DMS153 (cell line): ENCODE data around the gene PHF23.
A peak's percentile ranks its signal among the peaks of the same experiment; 100 is the strongest.

ENCODE experiments used
- DNase-seq: peaks from one replicate; lab custom pipeline; 2025; lab: John Stamatoyannopoulos, UW

PHF23 gene

DNA sequence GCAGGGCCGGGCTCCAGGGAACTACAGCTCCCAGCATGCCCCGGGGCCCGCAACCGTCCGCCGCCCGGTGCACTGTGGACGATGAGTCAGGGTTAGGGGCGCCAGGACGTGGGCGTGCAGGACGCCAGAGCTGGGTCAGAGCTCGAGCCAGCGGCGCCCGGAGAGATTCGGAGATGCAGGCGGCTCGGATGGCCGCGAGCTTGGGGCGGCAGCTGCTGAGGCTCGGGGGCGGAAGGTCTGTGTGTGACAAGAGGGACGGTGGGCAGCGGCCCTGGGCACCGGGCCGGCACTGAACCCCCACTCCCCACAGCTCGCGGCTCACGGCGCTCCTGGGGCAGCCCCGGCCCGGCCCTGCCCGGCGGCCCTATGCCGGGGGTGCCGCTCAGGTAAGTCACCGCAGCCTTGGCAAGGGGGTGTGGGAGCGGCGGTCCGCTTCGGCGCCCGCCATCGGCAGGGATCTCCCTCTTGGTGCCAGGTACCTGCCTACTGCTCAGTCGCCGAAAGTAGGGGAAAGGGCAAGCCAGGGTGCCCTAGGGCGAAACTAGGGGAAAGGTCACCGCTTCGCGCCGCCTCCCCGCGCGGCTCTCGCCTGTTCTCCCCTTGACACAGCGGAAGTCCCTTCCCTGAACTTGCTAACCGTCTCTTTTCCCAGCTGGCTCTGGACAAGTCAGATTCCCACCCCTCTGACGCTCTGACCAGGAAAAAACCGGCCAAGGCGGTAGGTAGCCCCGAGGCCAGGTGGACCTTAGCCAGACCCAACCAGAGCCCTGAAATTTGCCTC lies 19.3 kb downstream of the PHF23 start, which contains the start of the genes ACADVL and DLG4:
ACADVL (plus strand) TSS at position 127 of the 781 bp plus-strand sequence; CDS start at position 174, 47 bp downstream.
DLG4 (minus strand) TSS at position 25 of the 781 bp plus-strand sequence.
- peak; percentile 42 for DNase-seq

DNA sequence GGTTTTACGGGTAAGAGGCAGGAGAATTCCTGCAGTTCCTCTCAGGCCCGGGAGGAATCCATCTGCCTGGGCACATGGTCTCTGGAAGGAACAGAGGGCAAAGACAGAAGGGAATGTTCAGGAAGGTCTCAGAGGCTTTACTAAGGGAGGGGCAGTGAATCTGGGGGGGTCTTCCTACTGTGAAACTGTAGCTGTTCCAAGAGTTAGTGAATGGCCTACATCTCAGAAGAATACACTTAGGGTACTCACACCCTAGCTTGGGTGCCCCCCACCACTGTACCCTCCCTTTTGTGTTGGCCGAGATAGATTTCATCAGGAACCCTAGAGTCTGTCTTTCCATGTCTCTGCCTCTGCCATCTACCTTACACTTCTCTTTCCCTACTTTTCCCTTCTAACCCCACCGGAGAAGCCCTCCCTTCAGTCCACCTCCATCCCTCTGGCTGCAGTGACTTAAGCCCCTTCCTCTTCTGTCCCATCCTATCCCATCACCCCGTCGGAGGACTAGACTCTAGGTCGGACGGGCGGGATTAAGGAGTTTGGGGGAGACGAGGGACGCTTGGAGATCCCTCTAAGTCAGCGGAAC lies 19.9 kb downstream of the PHF23 start:
- no peak for DNase-seq

DNA sequence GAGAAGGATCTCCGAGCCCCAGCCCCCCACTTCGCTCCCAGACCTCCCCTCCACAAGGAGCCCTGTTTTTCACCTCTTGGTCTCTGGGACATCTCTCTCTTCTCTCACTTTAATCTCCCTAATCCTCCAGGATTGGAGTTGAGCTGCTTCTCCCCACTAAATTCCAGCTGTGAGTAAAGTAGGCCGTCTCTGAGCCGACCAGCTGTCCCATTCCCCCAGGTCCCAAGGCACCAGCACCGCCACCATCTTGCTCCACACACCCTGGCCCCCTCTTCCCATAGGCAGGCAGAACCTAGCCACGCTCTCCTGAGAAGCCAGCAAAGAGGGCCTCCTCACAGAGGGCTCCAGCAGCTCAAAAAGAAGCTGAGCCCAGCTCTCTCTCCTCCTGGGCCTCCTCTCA lies 20.5 kb downstream of the PHF23 start:
- DNase-seq: no peak

DNA sequence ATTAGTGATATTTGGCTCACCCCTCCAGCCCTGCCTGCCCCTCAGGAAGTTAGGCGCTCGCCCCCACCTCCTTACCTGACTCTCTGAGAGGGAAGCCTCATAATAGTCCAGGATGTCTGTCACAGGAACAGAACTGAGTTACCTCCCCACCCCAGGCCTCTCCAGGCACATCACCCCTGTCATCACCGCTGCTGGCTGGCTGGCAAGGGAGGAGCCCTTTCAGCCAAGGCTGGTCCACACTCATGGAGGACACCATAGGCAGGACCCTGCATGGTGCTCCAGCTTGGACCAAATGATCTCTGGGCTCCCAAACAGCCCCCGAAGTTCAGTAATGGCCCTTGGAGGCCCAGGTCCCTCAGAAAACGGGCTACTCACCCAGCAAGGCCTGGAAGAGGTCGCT lies 21.1 kb downstream of the PHF23 start:
- no peak for DNase-seq

DNA sequence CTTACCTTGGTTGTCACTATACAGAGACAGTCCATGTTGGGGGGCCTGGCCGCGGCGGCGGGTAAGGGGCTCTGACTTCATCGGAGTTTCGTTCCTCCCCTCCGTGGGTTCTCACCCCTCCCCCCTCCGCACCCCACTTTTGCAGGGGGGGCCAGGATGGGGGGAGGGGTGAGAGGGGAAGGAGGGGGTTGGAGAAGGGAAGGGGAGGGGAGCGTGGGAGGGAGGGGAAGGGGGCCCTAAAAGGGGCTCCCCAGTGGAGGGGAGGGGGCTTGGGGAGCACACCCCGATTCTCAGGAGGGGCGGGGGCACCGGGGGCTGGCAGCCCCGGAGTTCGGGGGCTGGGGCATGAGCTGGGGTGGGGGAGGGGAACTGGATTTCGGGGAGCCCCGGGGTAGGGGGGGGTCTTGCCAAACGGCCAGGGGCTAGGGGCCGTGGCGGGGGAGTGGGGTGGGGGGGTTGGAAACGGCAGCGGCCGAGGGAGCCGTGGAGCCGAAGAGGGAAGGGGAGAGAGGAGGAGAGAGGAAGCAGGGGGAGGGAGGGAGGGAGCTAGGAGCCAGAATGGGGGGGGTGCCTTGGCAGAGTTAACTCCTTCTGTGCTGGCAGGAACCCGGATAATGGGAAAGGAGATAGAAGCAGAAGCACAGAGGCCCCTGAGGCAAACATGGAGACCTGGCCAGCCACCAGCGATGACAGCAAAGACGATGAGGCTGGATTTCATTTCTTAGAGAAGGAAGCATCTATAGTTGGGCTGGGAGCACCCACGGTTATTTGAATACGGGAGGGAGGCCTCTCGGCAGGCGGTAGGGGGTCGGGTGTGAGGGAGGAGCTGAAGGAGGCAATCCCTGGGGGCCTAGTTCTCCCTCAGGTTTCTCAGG lies 21.9 kb downstream of the PHF23 start:
- no peak for DNase-seq

DNA sequence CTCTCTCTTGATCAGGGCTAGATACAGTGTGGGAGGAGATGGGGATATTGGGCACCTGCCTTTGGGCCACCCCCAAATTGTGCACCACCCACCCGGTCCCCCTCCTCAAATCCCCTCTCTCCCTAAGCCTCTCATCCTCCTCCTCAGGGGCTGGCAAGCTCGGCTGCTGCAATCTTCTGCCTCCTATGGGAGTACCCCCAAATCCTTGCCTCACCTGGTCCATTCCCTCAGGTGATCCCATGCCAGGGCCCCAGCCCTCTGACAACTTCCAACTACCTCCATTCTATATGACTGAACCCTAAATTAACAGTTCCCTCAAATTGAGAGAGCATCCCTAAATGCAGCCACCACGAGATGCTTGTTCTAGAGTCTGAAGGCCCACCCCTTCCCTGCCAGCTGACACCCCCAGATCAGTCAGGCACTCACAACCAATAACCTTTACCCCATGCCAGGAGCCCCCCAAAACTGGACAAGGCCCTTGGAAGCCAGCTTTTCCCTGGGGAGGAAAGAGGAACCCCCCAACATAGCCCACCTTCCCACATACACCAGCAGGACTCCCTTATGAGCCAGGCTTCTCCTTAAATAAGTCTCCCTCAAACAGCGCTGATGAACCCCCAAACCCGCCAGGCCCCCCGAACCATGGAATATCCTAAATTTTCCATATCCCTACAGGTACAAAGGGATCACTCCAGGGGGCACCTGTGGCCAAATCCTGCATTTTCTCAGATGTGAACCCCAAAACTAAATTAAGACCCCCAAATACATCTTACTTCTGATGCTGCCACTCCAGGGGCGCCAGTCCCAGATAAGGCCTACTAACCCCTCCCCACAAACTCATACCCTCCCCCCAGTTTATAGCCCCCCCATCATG lies 22.8 kb downstream of the PHF23 start:
- no peak for DNase-seq

DNA sequence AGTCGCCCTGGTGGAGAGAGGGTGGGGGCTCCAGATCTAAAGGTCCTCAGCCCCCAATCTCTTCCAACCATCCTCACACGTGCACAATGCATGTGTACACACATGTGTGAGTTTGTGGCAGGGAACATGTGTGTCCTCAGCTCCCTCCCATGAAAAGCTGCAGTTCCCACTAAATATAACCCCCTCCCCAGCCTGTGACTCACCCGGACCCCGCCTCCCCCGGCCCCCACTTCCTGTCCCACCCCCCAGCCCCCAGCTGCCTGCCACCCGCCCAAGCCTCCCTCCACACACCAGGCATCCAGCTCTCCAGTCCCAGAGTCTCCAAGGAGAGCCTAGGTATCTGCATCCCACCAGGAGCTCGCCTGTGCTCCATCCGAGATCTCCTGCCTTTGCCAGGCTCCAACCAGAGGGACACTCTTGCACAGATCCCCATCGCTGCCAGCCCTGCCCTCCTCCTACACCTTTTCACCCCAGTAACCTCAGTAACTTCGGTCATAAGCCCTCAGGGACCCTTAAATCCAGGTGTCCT lies 23.5 kb downstream of the PHF23 start:
- DNase-seq: no peak

DNA sequence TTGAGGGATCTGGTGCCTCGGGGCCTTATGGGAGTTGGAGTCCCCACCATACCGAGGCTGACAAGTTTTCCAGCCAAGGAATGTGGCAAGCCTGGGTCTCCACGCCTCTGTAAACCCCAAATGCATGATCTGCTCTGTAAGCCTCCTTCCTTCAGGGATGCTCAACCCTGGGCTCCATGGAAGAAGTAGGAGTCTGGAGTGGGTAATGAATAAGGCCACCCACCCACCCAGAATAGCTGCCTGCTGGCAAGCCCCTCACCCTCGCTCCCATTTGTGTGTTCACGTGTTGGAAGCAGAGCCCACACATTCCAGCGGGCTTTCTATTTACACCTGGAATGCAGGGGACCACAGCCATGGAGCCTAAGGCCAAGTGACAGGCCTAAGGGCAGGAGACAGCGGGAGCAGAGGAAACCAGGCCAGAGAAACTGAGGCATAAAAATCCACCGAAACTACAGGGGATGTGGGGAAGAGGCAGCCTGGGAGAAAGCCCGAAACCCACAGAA lies 24.1 kb downstream of the PHF23 start:
- no peak for DNase-seq

DNA sequence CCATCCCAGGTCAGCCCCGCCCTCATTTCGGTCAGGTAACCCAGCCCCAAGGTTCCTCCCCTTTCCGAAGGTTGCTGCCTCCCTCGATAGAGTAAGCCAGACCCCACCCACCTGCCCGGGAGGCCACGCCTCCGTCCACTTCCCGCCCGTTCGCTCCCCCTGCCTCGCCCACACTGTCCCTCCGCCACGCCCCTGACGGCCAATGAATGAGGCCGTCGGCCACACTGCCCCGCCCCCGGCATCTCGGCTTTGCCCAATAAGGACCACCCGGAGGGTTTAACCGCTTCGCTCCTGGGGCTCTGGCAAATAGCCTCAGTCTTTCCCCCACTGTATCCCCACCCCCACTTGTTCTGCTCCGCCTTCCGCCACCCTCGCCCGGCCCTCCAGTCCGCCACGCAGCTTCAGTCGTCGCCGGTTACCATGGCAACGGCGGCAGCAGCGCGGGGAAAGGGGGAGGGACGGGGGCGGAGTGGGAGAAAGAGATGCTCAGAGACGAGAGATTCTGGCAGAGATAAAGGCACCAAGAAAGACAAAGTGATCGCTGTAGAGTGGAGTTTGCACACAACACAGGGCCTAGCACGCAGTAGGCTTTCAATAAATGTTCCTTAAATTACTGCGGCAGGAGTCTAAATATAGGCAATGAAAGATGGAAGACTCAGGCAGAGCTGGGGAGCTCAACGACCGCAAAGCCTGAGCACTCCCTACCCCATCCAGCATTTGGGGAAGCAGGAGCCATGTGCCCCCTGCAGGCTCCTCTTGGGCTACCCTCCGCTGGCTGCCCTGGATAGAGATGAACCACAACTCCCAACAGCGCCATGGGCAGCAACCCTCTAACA lies 24.7 kb downstream of the PHF23 start:
- peak; percentile 91 for DNase-seq

DNA sequence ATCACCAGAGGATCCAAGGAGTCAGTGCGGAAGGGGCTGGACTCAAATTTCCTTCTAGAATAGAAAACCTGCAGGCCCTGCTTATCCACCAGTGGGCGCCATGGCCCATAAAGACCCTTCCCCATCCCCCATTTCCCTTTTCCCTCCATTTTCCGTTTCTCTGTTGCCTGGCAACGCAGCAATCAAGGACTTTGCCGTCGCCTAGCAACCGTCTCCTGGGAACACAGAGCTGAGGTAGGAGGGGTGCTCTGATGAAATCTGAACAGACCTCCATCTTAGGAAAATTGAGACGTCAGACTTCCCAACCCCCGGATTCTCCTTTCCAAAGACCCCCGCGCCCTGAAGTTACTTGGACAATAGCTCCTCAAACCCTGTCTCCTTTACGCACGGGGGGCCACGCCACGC lies 25.4 kb downstream of the PHF23 start:
- DNase-seq: peak; percentile 83

DNA sequence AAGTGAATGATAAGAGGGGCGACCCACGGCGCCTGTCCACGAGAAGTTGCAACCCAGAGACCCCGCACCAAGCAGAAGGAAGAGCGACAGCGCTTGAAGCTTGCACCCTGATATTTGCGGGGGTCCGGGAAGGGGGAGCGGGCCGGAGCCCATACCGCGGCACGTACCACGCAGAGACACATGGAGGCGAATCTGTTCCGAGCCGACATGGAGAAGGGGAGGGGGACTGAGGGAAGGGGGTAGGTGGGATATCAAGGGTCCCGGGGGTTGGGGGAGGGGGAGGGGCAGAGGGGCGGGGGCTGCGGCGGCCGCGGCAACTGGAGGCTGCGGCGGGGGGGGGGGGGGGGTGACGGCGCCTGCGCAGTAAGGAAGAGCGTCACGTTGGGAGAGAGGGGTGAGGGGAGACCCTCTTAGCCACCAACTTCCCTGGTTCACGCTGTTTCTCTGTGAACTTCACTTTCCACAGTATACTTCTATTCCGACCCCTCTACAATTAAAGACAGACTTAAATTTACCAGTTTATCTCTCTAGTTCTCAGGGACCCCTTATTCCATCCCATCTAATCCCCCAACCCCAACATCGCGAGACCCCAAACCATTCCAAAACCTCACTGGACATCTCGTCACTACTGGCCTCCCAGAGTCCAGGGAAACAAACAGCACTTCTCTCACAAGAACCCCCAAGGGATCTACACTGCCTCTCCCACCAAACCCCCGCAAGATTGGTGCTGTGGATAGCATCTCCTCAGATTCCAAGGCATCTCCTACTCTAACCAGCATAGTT lies 27.6 kb downstream of the PHF23 start:
- DNase-seq: no peak

DNA sequence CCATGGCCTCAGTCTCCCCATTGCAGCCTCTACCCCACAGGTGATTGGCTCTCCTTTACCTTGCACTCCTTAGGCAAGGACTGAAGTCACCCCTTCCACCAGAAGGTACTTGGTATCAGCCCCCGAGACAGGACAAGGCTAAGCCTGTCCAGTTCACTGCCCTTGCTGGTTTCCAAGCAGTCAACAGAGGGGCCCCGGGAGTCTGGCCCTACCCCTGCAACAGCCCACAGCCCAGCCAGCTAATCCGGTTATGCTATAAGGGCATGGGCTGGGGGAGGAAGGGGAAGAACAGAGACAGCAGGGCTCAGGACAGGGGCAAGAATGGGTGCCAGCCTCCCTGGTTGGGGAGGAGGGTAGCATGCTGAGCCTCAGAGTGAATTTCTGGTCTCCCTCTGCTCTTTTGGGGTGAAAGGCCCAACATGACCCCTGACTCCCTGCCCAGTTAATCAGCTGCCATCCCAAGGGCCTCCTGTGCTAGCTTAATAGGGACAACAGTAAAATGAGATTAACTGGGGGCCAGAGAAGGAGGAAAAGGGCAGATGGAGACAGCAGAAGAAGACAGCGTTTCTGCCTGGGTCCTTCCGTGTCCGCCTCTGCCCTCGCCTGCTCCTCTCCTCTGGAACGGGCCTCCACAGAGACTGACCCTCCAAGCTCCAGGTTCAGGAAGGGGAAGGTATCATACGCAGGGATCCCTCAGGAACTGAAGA lies 30.4 kb downstream of the PHF23 start:
- DNase-seq: no peak

DNA sequence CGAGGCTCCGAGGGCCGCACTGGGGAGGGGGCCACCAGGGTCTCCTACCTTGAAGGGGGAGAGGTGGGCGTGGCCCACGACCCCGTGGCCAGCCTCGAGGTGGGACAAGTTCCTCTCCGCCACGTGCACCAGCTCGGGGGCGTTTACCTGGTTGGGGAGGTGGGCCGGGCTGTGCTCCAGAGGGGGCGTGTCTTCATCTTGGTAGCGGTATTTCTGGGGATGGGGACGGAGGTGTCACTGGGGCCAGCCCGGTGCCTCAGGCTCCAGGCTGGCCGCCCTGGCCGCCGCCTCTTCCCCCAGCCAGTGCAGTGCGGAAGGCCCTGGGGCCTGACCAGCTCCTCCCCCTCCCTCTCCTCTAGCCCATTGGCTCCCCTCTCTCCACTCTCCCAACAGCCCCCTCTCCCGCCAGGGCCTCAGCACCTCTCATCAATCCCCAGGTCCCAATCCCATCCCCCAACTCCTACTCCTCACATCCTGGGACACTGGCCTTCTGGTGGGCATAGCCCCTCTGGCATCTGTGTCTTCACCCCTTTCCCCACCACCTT lies 31.2 kb downstream of the PHF23 start:
- DNase-seq: no peak

DNA sequence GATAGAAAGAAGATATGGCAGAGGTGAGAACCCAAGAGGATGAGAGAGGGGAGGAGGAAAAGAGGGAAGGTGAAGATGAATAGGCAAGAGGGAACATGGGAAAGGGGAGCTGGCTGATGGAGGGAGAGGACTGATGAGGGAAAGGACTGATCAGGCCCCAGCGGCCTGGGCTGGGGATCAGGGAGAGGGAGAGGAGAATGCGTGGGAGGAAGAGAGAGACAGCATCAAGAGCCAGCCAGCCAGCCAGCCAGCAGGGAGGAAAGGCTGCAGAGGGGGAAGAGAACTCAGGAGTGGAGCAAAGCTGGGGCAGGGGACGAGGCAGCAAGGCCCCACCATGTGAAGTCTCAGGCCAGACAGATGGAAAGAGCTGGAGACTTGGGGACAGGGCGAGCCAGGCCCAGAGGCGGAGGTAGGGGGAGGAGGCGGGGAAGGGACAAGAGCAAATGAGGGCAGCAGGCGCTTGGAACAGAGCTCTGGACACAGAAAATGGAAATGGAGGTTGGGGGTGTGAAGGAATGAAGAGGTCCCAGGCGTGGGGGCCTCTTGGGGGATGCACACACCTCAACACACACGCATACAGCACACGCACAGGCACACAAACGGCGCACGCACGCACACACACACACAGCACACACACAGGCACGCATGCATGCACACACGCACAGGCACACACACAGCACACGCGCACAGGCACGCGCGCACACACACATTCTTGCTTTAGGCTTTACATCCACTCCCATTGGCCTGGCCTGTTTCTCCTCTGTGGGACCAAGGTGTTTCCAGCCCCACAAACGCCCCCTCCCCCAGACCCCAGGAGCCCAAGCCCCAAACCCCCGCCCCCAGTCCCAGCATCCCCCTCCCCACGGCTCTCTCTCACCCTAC lies 31.9 kb downstream of the PHF23 start:
- DNase-seq: no peak

DNA sequence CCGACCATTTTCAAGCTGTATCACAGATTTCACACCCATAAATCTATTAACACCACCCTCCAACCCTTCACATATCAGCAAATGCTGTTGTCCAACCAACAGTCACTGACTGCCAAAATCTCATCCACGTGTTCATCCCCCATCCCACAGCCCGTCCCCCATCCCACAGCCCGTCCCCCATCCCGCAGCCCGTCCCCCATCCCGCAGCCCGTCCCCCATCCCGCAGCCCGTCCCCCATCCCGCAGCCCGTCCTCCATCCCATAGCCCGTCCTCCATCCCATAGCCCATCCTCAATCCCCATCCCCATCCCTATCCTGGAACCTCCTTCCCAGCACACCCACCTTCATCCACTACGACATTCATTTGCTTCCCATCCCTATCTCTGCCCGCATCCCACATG lies 33.7 kb downstream of the PHF23 start:
- DNase-seq: no peak

DNA sequence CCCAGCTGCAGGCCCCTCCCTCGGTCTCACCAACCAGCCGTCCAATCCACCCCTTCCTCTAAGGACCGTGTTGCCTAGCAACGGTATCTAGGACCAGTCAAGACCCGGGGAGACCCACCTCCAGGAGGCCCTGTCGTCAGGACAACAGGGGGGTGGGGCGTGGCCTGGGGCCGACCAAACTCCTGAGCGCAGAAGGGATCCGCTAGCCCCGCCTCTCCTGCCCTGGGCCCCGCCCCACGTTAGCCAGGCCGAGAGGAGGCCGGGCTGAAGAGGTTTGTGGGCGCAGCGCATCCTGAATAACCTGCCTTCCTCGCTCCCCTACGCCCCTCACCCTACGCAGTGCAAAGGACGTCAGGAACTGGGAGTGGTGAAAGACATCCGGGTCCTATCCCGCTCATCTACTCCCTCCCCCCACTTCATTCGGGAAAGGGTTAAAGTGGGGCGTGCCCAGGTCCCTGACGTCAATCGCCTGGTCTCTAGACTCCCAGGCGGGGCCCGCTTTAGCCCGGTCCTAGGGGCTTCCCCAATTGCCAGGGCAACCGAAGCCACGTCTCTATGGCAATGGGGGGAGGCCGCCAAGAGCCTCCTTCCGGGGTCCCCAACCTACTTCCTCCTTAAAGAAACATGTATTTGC lies 34.3 kb downstream of the PHF23 start:
- peak; percentile 66 for DNase-seq

DNA sequence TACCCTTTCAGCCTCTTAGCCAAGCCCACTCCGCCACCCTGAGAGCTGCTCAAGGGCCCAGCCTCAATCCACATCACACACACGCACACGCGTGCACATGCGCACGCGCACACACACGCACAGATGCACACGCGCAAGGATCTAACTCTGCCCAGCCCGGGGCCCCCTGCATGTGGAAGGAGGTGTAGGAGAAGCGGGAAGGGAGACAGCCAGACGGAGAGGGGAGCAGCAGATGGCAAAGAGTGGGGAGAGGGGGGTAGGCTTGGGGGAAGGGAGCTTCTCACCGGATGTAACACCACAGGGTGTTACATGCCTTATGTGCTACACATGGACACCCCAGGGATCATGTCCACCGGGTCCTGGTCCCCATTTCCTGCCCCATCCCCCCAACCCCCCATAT lies 34.9 kb downstream of the PHF23 start:
- no peak for DNase-seq
